HCT116 (cell line): Measurements from ENCODE around the gene TREM1. TPM values are rescaled to one million over a fixed set of nuclear protein-coding genes. Genes with fewer than 3 reads are reported as not detected.
"Not testable (repeated sequence)": the region's sequence is repeated elsewhere in the genome, so short reads cannot be mapped to it uniquely, and the experiment has no call there.

Experiments used
- ATAC-seq: fragments of 200-7000 bp; cut with Tn5 transposase; 2 replicates; pipeline ENCODE4 v1.9.1; 2020; ENCODE audit warnings: mild to moderate bottlenecking, moderate library complexity
- BruUV-seq: library from RNA; stranded (reverse); fragments of 400-500 nt; replicated peaks from 2 replicates; lab custom pipeline; 2021; lab: Mats Ljungman, UMichigan
- CTCF ChIA-PET: fragments of 300-600 bp; sonication (Branson Sonifier 250); formaldehyde crosslinking; loops from one replicate; lab custom pipeline; 2021; ENCODE audit warnings: antibody characterized with exemption; lab: Charles Lee
- POLR2A ChIA-PET: fragments of 300-600, 350-600 bp; sonication (Branson Sonifier 250); formaldehyde crosslinking; loops from one replicate; lab custom pipeline; 2021; ENCODE audit warnings: antibody characterized with exemption; lab: Charles Lee
- RAD21 ChIA-PET, 2 experiments: fragments of 300-600 bp; sonication (Branson Sonifier 250); formaldehyde crosslinking; loops; one replicate each; lab custom pipeline; 2023; ENCODE audit warnings: low total read pairs in 2 of 2; ENCODE audit not compliant: uncharacterized antibody in 2 of 2, unreplicated experiment in 2 of 2, low non-redundant PET in 1 of 2; lab: Charles Lee
- DNase-seq: peaks from one replicate; pipeline ENCODE4 v3.0.0-alpha.2; 2010; ENCODE audit warnings: low read depth, low spot score
- H2AFZ ChIP-seq: fragments of 200-600 bp; shearing (Covaris generic), sonication (generic); 2 replicates; pipeline ENCODE4 v1.6.1; 2017; ENCODE audit warnings: low read depth, mixed run types, mixed read lengths, antibody characterized with exemption, low read length; ENCODE audit not compliant: poor library complexity, severe bottlenecking
- H3K27ac ChIP-seq: 2 replicates; pipeline ENCODE4 v1.5.1; 2012; ENCODE audit warnings: low read depth, low read length
- H3K27me3 ChIP-seq: fragments of 200-600 bp; sonication (generic); 2 replicates; pipeline ENCODE4 v1.6.1; 2016; ENCODE audit warnings: mixed run types, low read length, mixed read lengths; ENCODE audit not compliant: insufficient read depth
- H3K36me3 ChIP-seq, 2 experiments: fragments of 200-500 bp in 1 of 2; fragments of 200-600 bp in 1 of 2; sonication (Bioruptor generic) in 1 of 2; sonication (generic) in 1 of 2; 2 replicates each; pipeline versions ENCODE4 v1.5.1 to v1.6.1; 2014 to 2016; ENCODE audit warnings: low read length in 2 of 2, inconsistent platforms in 1 of 2, mixed read lengths in 1 of 2, mixed run types in 1 of 2; ENCODE audit not compliant: insufficient read depth in 2 of 2, control insufficient read depth in 1 of 2
- H3K4me1 ChIP-seq, 2 experiments: fragments of 200-600 bp in 1 of 2; sonication (generic) in 1 of 2; 2 replicates each; pipeline versions ENCODE4 v1.5.1 to v1.6.1; 2012 to 2017; ENCODE audit warnings: low read length in 2 of 2, inconsistent platforms in 1 of 2, mild to moderate bottlenecking in 1 of 2, mixed read lengths in 1 of 2, mixed run types in 1 of 2, moderate library complexity in 1 of 2; ENCODE audit not compliant: insufficient read depth in 2 of 2, control insufficient read depth in 1 of 2
- H3K4me2 ChIP-seq: fragments of 200-600 bp; sonication (generic); 2 replicates; pipeline ENCODE4 v1.6.1; 2017; ENCODE audit warnings: mixed run types, low read length, mixed read lengths
- H3K4me3 ChIP-seq, 2 experiments: fragments of 200-600 bp in 1 of 2; sonication (generic) in 1 of 2; replicated peaks in 1 of 2; 2 replicates each; pipeline ENCODE4 v1.5.1; 2011 to 2016; ENCODE audit warnings: low read length in 2 of 2, control low read depth in 1 of 2, low read depth in 1 of 2, mild to moderate bottlenecking in 1 of 2, mixed read lengths in 1 of 2, mixed run types in 1 of 2
- H3K79me2 ChIP-seq: fragments of 200-600 bp; sonication (generic); 2 replicates; pipeline ENCODE4 v1.6.1; 2017; ENCODE audit warnings: mild to moderate bottlenecking, mixed run types, low read length, moderate library complexity, mixed read lengths; ENCODE audit not compliant: insufficient read depth
- H3K9ac ChIP-seq: fragments of 200-600 bp; sonication (generic); 2 replicates; pipeline ENCODE4 v1.6.1; 2016; ENCODE audit warnings: low read length, mixed read lengths
- H3K9me2 ChIP-seq: fragments of 200-600 bp; sonication (generic), shearing (Covaris generic); 2 replicates; pipeline ENCODE4 v1.6.1; 2017; ENCODE audit warnings: mixed run types, mild to moderate bottlenecking, moderate library complexity; ENCODE audit not compliant: insufficient read depth
- H3K9me3 ChIP-seq, 2 experiments: fragments of 200-500 bp in 1 of 2; fragments of 200-600 bp in 1 of 2; sonication (Bioruptor generic) in 1 of 2; sonication (generic) in 1 of 2; 2 replicates each; pipeline ENCODE4 v1.6.1; 2014 to 2017; ENCODE audit warnings: low read length in 2 of 2, mixed read lengths in 2 of 2, inconsistent platforms in 1 of 2, low read depth in 1 of 2, mild to moderate bottlenecking in 1 of 2, mixed run types in 1 of 2, moderate library complexity in 1 of 2; ENCODE audit not compliant: control insufficient read depth in 1 of 2, insufficient read depth in 1 of 2
- H4K20me1 ChIP-seq: fragments of 200-600 bp; sonication (generic), shearing (Covaris generic); 2 replicates; pipeline ENCODE4 v1.6.1; 2017; ENCODE audit warnings: mixed run types, mild to moderate bottlenecking, moderate library complexity; ENCODE audit not compliant: insufficient read depth
- REST ChIP-seq: IDR thresholded peaks from 2 replicates; pipeline ENCODE4 v1.6.1; 2012; ENCODE audit warnings: low read depth
- intact Hi-C: fragments of 100-400 bp; cut with micrococcal nuclease; formaldehyde crosslinking; loops from 2 replicates; pipeline ENCODE4 v1.10.0; 2022
- total RNA-seq: library from RNA; stranded (reverse); gene quantifications from one replicate; pipeline ENCODE4 v1.2.1, GENCODE V29; 2021; ENCODE audit not compliant: unreplicated experiment

Gene TREM1
- total RNA-seq, 1 experiment from 2014 or later, result 0.22 TPM

DNA sequence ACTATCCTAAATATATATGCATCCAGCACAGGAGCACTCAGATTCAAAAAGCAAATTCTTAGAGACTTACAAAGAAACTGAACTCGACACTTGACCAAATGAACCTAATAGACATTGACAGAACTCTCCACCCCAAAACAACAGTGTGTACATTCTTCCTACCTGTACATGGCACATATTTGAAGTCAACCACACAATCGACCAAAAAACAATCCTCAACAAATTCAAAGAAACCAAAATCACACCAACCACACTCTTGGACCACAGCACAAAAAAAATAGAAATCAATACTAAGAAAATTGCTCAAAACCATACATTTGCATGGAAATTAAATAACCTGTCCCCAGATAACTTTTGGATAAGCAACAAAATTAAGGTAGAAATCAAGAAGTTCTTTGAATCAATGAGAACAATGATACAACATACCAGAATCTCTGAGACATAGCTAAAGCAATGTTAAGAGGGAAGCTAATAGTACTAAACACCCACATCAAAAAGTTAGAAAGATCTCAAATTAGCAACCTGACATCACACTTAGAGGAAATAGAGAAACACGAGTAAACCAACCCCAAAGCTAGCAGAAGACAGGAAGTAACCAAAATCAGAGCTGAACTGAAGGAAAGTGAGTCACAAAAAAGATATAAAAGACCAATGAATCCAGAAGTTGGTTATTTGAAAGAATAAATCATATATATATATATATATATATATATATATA lies 12.5 kb upstream of the TREM1 start (continued):
- TF ChIP-seq REST, result no peak
- TF ChIP-seq, all 23 proteins: peak for 0

DNA sequence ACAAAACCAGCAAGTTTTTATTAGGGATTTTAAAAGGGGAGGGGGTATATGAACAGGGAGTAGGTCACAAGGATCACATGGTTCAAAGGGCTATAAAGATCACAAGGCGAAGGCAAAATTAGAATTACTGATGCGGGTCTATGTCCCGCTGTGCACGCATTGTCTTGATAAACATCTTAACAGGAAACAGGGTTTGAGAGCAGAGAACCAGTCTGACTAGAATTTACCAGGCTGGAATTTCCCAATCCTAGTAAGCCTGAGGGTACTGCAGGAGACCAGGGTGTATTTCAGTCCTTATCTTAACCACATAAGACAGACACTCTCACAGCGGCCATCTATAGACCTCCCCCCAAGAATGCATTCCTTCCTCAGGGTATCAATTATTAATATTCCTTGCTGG lies 10.8 kb upstream of the TREM1 start:
- CTCF ChIA-PET, BruUV-seq, POLR2A ChIA-PET, H3K9me3 ChIP-seq, H4K20me1 ChIP-seq, H3K4me1 ChIP-seq, ATAC-seq, H2AFZ ChIP-seq, H3K36me3 ChIP-seq, H3K79me2 ChIP-seq, H3K9me2 ChIP-seq, H3K9ac ChIP-seq, DNase-seq, H3K4me2 ChIP-seq, H3K27ac ChIP-seq, intact Hi-C loops, H3K4me3 ChIP-seq, RAD21 ChIA-PET, H3K27me3 ChIP-seq: not testable (repeated sequence)
